IPS DF 19.7 (cell line): ENCODE measurements around the gene OFD1.

Source experiments
- DNase-seq: peaks from one replicate; pipeline ENCODE4 v3.0.0-alpha.2; 2013; ENCODE audit warnings: low read depth, low spot score

The OFD1 gene

DNA sequence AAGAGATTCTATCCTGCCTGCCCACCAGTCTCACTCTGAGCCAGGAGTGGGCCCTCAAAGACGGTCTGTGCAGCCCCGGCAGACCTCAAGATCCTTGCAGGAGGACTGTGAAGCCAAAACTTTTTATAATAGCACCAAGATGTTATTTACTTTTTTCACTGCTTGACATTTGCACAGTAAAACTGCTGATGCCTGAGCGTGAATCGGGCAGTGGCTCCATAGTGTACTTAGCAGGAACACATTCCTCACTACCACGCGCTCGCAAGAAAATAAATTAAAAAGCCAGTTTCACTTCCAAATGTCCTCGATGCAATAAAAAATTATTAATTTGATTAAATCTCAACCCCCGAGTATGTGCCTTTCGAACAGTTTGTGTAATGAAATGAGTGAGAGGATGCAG, 59.9 kb downstream of the OFD1 start:
- no peak for DNase-seq

DNA sequence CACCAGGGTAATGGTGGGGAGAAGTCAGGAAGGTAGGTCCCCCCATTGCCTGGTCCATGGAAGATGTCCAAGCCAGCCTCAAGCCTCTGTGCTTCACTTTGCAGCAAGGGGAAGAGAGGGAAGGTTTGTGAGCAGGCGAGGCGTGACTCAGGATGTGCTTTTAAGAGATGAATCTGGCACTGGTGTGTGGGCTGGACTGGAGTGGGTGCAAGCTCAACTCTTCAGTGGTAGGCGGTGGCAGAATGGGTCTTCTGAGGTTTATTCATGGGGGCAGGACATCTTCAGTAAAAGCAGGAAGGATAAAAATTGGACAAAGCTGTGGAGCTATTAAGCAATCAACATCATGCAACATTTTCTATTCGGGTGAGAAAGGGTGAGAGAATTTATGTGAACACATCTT, 63.0 kb downstream of the OFD1 start:
- no peak for DNase-seq

DNA sequence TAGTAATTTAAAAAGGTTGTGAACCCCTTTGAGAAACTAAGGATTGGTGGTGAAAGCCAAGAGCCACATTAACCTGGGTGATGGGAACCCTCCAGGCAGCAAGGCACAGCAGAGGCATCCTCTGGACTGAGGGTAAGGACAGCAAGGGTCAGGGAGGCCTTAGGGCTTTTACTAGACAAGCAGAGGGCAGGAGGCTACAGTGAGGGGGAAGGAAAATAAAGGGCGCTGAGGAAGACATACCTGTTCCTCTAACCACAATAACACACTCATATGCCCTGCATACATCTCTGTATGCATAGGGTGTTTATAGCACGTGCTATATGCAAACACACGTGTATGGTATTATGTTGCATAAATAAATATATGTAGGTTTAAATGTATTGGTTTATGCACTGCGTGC, 63.6 kb downstream of the OFD1 start:
- no peak for DNase-seq

DNA sequence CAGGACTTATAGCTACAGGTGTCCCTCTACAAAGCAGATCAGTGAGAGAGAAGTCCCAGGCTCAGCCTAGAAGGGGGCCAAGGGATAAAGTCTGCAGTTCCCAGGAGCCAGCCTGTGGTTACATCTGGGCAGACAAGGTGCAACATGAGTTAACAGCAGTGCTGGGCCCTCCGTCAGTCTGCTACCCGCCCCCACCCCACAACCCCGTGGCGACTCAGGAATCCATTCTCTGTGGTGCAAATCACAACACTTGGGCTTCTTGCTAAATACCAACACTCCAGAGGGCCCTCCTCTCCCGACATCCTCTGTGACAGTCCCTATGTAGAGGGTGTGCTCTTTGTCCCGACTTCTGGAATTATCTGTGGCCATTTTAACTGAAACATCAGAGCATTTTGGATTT, 68.6 kb downstream of the OFD1 start:
- peak; percentile 12 for DNase-seq

DNA sequence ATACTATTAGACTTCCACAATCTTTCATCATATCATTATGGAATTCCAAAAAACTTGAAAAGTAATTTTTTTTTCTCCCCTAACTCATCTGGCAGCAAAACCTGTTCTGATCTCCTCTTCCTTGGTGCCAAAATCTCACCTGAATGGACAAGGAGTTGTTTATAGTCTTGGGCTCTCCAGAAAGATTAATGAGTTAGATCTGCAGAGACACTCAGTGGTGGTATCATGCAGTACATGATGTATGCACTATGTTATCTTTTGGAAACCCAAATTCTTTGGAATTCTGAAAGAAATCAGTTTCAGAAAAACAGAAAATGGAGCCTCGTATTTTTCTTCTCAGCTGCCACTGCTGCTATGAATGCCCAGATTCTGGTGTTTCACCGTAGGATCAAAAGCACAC, 70.7 kb downstream of the OFD1 start:
- DNase-seq: no peak

DNA sequence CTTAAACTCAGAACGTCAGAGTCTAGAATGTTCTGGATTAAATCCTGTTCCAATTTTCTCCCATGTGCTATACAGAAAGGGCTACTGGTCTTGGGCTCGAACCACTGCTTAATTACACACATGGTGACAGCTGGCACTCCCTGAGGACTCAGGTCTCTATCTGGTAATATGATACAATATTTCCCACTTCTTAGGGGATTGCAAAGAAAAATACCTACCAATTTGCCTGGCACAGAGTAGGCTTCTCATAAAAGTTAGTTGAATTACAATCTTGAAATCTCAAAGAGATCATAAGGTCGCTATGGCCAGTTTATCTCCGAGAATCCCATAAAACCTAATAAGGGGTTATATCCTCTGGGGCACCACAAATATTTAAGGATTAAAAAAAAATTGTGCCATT, 73.7 kb downstream of the OFD1 start:
- no peak for DNase-seq

DNA sequence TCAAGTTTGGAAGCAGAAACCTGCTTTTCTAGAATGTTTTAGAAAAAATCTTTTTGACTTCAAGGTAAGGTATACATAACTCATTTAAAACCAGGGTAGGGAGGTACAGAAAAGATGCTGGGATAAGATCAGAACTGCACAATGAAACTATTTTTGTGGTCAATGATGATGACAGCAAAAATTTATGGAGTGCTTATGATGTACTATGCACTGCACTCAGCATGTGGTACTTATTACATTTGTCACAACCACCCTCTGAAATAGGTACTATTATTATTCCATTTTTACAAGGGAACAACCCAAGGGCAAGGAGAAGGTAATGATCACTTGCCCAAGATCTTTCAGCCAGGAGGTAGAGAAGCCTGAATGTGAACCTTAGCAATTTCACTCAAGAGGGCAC, 74.3 kb downstream of the OFD1 start:
- no peak for DNase-seq

DNA sequence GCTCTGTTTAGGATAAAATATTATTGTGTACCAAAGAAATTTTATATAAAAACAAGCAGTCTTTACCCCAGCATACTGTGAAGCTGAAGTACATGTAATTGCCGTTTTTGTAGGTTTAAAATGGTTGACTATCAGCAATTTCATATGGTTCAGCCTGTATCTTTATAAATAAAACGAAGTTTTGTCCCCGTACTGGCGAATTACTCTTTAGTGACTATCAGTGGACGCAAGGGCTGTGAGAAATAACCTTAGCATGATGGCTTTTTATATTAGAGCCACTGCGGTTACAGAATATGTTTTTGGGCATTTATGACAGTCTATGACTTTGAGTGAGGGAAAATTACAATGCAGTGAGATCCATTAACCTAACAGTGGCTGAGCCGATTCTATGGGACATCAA, 81.1 kb downstream of the OFD1 start:
- no peak for DNase-seq

DNA sequence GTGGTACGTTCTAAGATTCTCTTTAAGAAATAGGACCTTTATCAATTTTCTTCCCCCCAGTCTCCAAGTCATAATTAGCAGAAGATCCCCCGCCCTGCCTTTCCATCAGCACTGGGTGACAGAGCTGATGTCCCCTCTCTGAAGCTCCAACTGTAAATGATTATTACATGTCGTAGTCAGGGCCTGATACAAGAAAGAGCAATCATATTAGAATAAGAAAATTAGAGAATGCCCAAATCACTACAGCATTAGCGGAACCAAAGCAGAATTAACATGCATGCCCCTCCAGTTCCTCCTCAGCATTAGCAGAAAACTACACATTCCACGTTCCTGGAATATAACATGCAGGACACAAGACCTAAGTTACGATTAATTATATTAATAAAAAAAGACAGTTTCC, 81.6 kb downstream of the OFD1 start:
- no peak for DNase-seq

DNA sequence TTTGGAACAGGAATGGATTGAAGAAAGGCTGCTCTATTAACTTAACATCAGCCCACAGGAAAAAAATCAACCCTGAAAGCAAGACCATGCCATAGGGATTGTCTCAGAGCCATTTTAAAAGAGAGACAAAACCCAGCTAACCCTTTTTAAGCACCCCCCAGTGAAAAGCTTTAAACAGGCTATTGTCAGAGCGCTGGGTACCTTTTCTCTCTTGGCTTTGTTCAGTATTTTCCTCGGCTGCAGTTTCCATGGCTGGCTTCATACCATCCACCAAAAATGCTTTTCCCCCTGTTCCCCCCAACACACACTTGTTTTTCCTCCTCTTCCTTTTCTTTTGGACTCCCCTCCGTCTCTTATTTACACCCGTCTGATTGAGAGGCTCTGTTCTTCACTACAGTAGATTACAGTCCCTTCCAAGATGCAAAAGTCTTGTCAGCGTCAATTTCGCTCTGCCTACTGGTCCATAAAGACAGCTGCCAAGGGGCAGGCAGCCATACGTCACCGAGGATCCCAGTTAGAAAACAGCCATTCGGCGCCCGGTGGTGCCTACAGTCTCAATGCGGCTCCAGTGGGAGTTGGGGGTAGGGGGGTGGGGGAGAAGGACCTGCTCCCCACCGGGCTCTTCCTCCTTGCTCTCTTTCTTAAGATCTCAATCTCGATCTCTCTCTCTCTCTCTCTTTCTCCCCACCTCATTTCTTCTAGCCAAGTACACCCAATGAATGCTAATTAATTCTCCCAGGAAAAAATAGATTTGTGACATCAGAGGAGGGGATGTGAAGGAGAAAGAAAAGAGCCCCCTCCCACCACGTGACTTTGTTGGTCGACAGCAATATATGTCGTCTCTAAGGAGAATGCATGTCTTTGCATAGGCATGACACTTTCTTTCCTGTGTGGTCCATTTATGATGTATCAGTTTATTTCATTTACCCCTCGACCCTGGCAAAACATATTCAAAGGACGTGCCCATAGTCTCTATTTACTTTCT, 82.4 kb downstream of the OFD1 start, which contains the start of gene GPM6B:
GPM6B (minus strand) TSS at position 451 of the 985 bp plus-strand sequence; CDS start at position 262, 189 bp downstream.
- no peak for DNase-seq
